DMS 273 treated with DMSO at 0.1 percent for 48 hours (cell line): ENCODE results near the gene ALDH3B1.

Experiments used
- DNase-seq: peaks from one replicate; lab custom pipeline; 2025; lab: John Stamatoyannopoulos, UW

The ALDH3B1 gene

GRCh38 chr11:68044145-68044813 lies 34.2 kb downstream of the ALDH3B1 start:
- no peak for DNase-seq

GRCh38 chr11:68044898-68045351 lies 34.8 kb downstream of the ALDH3B1 start:
- DNase-seq, result no peak

GRCh38 chr11:68047437-68048290 lies 37.5 kb downstream of the ALDH3B1 start:
- DNase-seq, result no peak

GRCh38 chr11:68048681-68049508 lies 38.8 kb downstream of the ALDH3B1 start:
- no peak for DNase-seq

GRCh38 chr11:68049509-68050370 lies 39.6 kb downstream of the ALDH3B1 start:
- DNase-seq, result no peak

GRCh38 chr11:68050371-68050841 lies 40.3 kb downstream of the ALDH3B1 start:
- no peak for DNase-seq

GRCh38 chr11:68051191-68052136 lies 41.3 kb downstream of the ALDH3B1 start:
- no peak for DNase-seq

- no peak for DNase-seq
Observed at GRCh38 chr11:68052137-68052873, 42.2 kb downstream of the ALDH3B1 start.

GRCh38 chr11:68053117-68053516 lies 43.0 kb downstream of the ALDH3B1 start:
- no peak for DNase-seq

GRCh38 chr11:68053981-68054812 lies 44.1 kb downstream of the ALDH3B1 start:
- DNase-seq, result no peak

GRCh38 chr11:68056317-68057285 lies 46.5 kb downstream of the ALDH3B1 start:
- DNase-seq, result no peak

- DNase-seq, result no peak
Observed at GRCh38 chr11:68057807-68058206, 47.7 kb downstream of the ALDH3B1 start.

- no peak for DNase-seq
Observed at GRCh38 chr11:68061508-68061907, 51.4 kb downstream of the ALDH3B1 start.

GRCh38 chr11:68064926-68065325 lies 54.8 kb downstream of the ALDH3B1 start:
- no peak for DNase-seq

GRCh38 chr11:68065841-68066240 lies 55.7 kb downstream of the ALDH3B1 start:
- DNase-seq, result no peak

GRCh38 chr11:68066742-68067141 lies 56.6 kb downstream of the ALDH3B1 start:
- no peak for DNase-seq

GRCh38 chr11:68067991-68068390 lies 57.9 kb downstream of the ALDH3B1 start:
- no peak for DNase-seq
